ENCODE data around the gene MRPL2. TPM values are rescaled to one million over a fixed set of nuclear protein-coding genes. Genes with fewer than 3 reads are reported as not detected.

The MRPL2 gene
- 17.3 TPM for total RNA-seq

DNA sequence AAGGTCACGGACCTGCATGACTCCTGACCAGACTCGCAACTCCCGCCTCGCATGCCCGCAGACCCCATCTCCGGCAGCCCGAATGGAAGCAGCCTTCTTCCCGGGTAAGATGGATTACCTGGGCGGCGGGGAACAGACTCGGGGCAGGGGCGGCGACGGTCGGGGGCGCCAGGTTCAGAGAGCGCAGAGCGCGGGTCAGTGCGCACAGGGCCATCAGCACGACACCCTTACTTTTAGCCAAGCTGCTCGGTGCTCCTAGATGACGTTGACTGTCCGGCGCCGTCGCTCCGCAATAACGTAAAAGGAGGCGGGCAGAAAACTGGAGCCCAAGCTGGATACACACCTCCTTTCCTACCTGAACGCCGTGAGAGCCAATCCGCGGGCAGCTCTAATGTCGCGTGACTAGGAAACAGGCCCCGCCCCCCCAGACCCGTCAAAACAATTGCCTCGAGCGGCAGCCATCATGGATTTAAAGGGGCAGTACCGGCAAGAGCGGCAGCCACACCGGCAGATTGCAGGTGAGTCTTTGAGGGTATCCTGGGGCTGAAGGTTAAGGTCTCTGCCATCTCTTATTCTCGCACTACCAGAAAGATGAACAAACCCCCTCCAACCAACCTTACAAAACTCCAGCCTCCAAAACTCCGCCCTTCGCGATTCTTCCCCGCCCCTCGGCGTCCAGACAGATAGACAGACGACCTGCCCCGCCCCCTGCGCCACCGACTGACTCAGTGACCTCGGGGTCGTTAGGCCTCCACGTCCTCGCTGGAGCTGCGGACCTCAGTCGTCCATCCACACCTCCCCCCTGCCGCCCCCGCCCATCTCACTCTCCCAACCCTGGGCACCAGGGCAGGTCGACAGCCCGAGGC lies at the start of gene MRPL2, which contains the start of gene KLC4:
Gene MRPL2, minus strand, starts transcription at position 267 of the 866 bp plus-strand sequence. Its CDS starts 53 bp downstream, at position 214.
Gene KLC4, plus strand, starts transcription at position 464 of the 866 bp plus-strand sequence. CDS start 1,705 bp downstream, outside the sequence.
- peak; percentile 98 for DNase-seq

DNA sequence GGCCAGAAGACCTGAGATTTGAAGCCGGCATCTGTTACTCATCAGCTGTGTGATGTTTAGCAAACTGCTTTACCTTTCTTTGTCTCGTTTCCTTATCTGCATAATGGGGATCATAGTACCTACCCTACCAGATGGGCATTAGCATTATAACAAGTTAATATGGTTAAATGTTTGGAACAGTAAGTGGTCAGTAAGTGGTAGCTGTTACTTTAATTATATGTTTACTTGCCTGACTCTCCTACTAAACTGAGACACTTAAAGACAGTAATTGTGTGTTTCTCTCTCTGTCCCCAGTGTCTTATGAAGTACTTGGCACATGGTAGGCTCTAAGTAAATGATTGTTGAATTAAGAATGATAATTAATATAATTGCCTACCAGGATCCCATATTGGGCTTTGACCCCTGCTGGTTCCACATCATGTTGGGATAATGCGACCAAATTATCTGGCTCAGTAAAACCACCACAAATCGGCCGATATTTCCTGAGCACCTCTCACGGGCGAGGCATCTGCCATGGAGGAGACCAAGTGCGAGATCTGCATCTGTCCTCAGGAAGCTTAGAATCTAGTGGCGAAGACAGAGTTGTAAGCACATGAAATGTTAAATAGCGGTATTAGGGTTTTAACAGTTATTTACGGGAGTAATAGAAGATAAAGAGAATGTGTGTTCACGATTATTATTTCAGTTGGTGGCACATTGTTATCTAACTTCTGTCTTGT lies 48.3 kb upstream of the MRPL2 start:
- no peak for DNase-seq

- no peak for DNase-seq
These were observed 46.4 kb upstream of the MRPL2 start for GRCh38 chr6:43105538-43106222.

DNA sequence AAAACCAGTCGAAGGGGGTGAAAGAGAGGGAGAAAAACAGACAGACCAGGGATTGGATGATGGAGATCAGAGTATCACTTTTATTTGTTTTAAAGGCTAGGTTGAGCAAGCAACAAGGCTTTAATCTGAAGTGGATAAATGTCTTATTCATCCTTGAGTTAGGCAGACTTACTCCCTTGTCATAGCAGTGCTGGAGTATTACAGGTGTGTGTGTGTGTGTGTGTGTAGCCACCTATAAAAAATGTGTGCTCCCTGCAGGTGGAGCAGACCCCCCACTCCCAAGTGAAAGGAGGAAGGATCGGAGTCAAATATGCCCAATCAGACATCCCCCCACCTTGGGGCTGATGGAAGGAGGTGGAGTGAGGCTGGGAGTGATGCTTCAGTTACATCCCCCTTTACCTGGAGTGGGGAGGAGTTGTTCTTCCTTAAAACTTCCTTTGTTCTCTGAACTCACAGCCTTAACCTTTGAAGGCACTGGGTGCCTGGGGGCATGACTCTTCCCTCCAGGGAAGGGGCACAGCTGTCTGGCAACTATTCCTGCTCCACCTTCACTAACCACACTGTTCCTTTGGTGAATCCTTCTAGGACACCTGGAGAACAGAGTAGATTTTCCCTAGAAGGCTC lies 44.1 kb upstream of the MRPL2 start:
- no peak for DNase-seq

GRCh38 chr6:43101497-43101896 lies 42.3 kb upstream of the MRPL2 start:
- DNase-seq, result no peak

GRCh38 chr6:43097502-43097901 lies 38.3 kb upstream of the MRPL2 start:
- no peak for DNase-seq

GRCh38 chr6:43097098-43097489 lies 37.9 kb upstream of the MRPL2 start:
- no peak for DNase-seq

- DNase-seq, result no peak
These were observed 37.3 kb upstream of the MRPL2 start for GRCh38 chr6:43096451-43097097.

DNA sequence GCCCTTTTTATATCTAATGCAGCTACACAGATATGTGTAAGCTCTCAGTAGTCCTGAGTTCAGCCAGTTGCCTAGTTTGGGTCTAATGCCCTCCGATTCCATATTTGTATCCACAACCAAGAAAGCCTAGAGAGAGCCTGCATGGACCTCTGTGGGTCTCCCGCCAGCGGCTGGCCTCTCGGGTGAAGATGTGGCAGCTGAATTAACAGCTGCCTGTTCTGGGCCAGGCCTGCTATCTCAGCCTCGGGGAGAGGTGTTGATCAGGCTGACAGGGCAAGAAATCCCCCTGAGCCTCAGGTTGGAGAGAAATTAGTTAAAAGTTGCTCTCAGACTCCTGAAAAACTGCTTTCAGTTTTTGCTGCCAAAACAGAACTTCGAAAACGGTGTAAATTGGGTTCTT lies 36.7 kb upstream of the MRPL2 start:
- DNase-seq, result no peak

GRCh38 chr6:43093436-43094289 lies 34.4 kb upstream of the MRPL2 start:
- DNase-seq, result peak; percentile 55

DNA sequence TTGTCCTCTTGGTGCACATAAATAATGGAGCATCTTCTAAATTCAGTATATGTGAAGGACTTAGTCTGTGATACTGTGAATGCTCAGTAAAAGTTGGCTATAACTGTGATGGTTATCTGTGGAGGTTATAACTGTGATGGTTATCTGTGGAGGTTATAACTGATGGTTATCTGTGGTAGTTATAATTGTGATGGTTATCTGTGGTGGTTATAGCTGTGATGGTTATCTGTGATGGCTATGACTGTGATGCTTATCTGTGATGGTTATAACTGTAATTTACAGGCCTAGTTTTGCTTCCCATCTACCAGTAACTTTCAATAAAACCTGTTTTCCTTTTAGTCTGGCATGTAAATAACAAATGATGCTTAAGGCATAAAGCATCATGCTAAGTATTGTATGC lies 33.4 kb upstream of the MRPL2 start:
- no peak for DNase-seq

GRCh38 chr6:43091436-43091991 lies 32.3 kb upstream of the MRPL2 start:
- DNase-seq, result no peak

DNA sequence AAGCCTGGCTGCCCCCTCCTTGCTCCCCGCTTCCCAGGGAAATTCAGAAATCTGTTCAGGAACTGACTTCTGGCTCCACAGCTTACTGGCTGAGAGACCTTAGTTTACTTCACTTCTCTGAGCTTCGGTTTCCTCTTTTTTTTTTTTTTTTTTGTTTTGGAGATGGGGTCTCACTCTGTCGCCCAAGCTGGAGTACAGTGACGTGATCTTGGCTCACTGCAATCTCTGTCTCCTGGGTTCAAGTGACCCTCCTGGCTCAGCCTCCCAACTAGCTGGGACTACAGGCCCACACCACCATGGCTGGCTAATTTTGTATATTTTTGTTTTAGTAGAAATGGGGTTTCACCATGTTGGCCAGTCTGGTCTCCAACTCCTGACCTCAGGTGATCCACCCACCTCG lies 31.8 kb upstream of the MRPL2 start:
- DNase-seq, result no peak

DNA sequence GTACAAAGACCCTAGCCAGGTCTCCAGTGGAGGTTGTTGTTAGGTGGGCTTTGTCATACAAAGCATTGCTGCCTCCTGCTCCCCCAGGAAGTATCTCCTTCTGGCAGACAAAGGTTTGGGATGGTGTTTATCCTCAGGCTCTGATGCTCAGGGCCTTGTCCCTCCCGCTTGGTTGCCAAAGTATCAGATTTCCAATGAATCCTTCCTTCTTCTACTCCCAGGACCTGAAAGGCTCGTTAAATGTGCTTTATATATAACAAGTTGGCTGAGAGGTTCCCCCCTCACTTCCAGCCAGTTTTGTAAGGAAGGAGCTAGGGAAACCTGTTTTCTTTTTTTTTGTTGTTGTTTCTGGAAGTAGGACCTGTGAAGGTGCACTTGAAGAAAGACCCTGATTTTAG lies 31.3 kb upstream of the MRPL2 start:
- DNase-seq, result peak; percentile 27

- no peak for DNase-seq
These were observed 30.8 kb upstream of the MRPL2 start for GRCh38 chr6:43089874-43090558.

- no peak for DNase-seq
These were observed 30.2 kb upstream of the MRPL2 start for GRCh38 chr6:43089467-43089866.

- no peak for DNase-seq
These were observed 29.4 kb upstream of the MRPL2 start for GRCh38 chr6:43088654-43089056.

- no peak for DNase-seq
These were observed 26.9 kb upstream of the MRPL2 start for GRCh38 chr6:43086022-43086658.
